K562 (cell line): ENCODE results near the gene MTG2. TPM values are rescaled to one million over a fixed set of nuclear protein-coding genes. Genes with fewer than 3 reads are reported as not detected.
A peak's percentile ranks its signal among the peaks of the same experiment; 100 is the strongest.

ENCODE experiments used
- BCOR ChIP-seq: fragments of 450-650 bp; IDR thresholded peaks from 2 replicates; pipeline ENCODE4 v1.6.1; 2016
- DACH1 ChIP-seq: fragments of 450-650 bp; IDR thresholded peaks from 2 replicates; pipeline ENCODE4 v1.6.1; 2018; ENCODE audit not compliant: partially characterized antibody
- ESRRA ChIP-seq: fragments of 450-650 bp; IDR thresholded peaks from 2 replicates; pipeline ENCODE4 v1.6.1; 2014; ENCODE audit warnings: low read depth, mild to moderate bottlenecking, moderate library complexity, borderline replicate concordance
- ETV1 ChIP-seq: fragments of 450-650 bp; conservative IDR thresholded peaks from 2 replicates; pipeline ENCODE4 v1.6.1; 2016; ENCODE audit warnings: missing genetic modification characterization, control low read depth, low read depth, missing compliant biosample characterization
- MAX ChIP-seq: sonication (generic); formaldehyde crosslinking; IDR thresholded peaks from 2 replicates; pipeline ENCODE4 v1.9.0; 2022; ENCODE audit warnings: mild to moderate bottlenecking, missing genetic modification reagents
- MYC ChIP-seq, 2 experiments: fragments of 250-450 bp in 1 of 2; sonication (Bioruptor Pico) in 1 of 2; IDR thresholded peaks; 2 replicates each; pipeline versions ENCODE4 v1.5.1 to v1.6.1; 2012 to 2021; ENCODE audit warnings: low read depth in 2 of 2, borderline replicate concordance in 1 of 2, improper control_type of control experiment in 1 of 2, low read length in 1 of 2, mild to moderate bottlenecking in 1 of 2, moderate library complexity in 1 of 2
- NR3C1 ChIP-seq: sonication (generic); formaldehyde crosslinking; IDR thresholded peaks from 2 replicates; pipeline ENCODE4 v1.8.1; 2022; ENCODE audit warnings: missing genetic modification reagents
- RUNX1 ChIP-seq: sonication (generic); IDR thresholded peaks from 2 replicates; pipeline ENCODE4 v1.6.1; 2016; ENCODE audit warnings: antibody characterized with exemption, low read depth
- SOX6 ChIP-seq: fragments of 450-650 bp; IDR thresholded peaks from 2 replicates; pipeline ENCODE4 v1.6.1; 2014; ENCODE audit warnings: mild to moderate bottlenecking
- STAT5B ChIP-seq: fragments of 250-450 bp; sonication (Bioruptor Pico); IDR thresholded peaks from 2 replicates; pipeline ENCODE4 v1.8.0; 2021; ENCODE audit warnings: mild to moderate bottlenecking, inconsistent platforms
- TEAD4 ChIP-seq, 2 experiments: sonication (generic) in 1 of 2; formaldehyde crosslinking in 1 of 2; IDR thresholded peaks; 2 replicates each; pipeline versions ENCODE4 v1.6.1 to v1.8.0; 2012 to 2022; ENCODE audit warnings: borderline replicate concordance in 1 of 2, inconsistent platforms in 1 of 2, low read length in 1 of 2, mild to moderate bottlenecking in 1 of 2, missing genetic modification reagents in 1 of 2
- TFAP4 ChIP-seq: sonication (generic); formaldehyde crosslinking; IDR thresholded peaks from 2 replicates; pipeline ENCODE4 v1.8.0; 2022; ENCODE audit warnings: missing genetic modification reagents, mild to moderate bottlenecking, moderate library complexity, borderline replicate concordance
- ZNF134 ChIP-seq: fragments of 250-450 bp; sonication (Bioruptor Pico); conservative IDR thresholded peaks from 2 replicates; pipeline ENCODE4 v1.4.0; 2020
- ZNF324 ChIP-seq: fragments of 250-450 bp; sonication (Bioruptor Pico); IDR thresholded peaks from 2 replicates; pipeline ENCODE4 v1.4.0; 2020; ENCODE audit warnings: mild to moderate bottlenecking
- ZNF431 ChIP-seq: sonication (generic); formaldehyde crosslinking; IDR thresholded peaks from 2 replicates; pipeline ENCODE4 v1.8.0; 2022; ENCODE audit warnings: mild to moderate bottlenecking, missing genetic modification reagents
- ZNF561 ChIP-seq: fragments of 450-650 bp; formaldehyde crosslinking; conservative IDR thresholded peaks from 2 replicates; pipeline ENCODE4 v1.4.0; 2020; ENCODE audit warnings: mild to moderate bottlenecking, moderate library complexity
- polyA plus RNA-seq, 8 experiments: library from polyadenylated mRNA; depleted of rRNA in 4 of 8; stranded (reverse) in 5 of 8; unstranded in 3 of 8; fragments of >200 nt; fragmentation: Nextera tagmentation in 2 of 8; fragmentation: Illumina TruSeq in 1 of 8; extraction: Ambion mirVana in 2 of 8; extraction: Trizol in 1 of 8; gene quantifications; 2 replicates each; pipeline versions ENCODE4 v1.2.1 to v1.2.3, GENCODE V29; 2011 to 2014; ENCODE audit warnings: inconsistent platforms in 1 of 8, missing spikeins in 1 of 8
- total RNA-seq, 7 experiments: library from RNA; depleted of rRNA in 6 of 7; stranded (reverse); fragments of >200 nt in 6 of 7; fragmentation: Illumina TruSeq in 2 of 7; extraction: Trizol in 2 of 7; gene quantifications; 2 replicates each; pipeline versions ENCODE4 v1.2.1 to v1.2.3, GENCODE V29; 2011 to 2021; ENCODE audit warnings: low replicate concordance in 1 of 7
- TF ChIP-seq, protein P1 (sequence below), 2 experiments: IDR thresholded peaks; 2 replicates each; pipeline ENCODE4 v1.6.1; 2011; ENCODE audit warnings: borderline replicate concordance in 1 of 2, control low read depth in 1 of 2, low read depth in 1 of 2, low read length in 1 of 2, mild to moderate bottlenecking in 1 of 2, mixed read lengths in 1 of 2, moderate library complexity in 1 of 2; ENCODE audit not compliant: insufficient read depth in 1 of 2, insufficient read length in 1 of 2, poor library complexity in 1 of 2, severe bottlenecking in 1 of 2; ENCODE audit errors: extremely low read depth in 1 of 2
- TF ChIP-seq, protein P2 (sequence below): fragments of 250-450 bp; sonication (Bioruptor Pico); IDR thresholded peaks from 2 replicates; pipeline ENCODE4 v1.4.0; 2020; ENCODE audit warnings: mild to moderate bottlenecking, moderate library complexity, borderline replicate concordance

MTG2 gene
- total and polyA plus RNA-seq, 9 of the 15 experiments (the other 6 are each of a cell fraction or from before 2014, with no cell fraction given) = 8.7 to 67.5 (median 44.5) TPM

DNA sequence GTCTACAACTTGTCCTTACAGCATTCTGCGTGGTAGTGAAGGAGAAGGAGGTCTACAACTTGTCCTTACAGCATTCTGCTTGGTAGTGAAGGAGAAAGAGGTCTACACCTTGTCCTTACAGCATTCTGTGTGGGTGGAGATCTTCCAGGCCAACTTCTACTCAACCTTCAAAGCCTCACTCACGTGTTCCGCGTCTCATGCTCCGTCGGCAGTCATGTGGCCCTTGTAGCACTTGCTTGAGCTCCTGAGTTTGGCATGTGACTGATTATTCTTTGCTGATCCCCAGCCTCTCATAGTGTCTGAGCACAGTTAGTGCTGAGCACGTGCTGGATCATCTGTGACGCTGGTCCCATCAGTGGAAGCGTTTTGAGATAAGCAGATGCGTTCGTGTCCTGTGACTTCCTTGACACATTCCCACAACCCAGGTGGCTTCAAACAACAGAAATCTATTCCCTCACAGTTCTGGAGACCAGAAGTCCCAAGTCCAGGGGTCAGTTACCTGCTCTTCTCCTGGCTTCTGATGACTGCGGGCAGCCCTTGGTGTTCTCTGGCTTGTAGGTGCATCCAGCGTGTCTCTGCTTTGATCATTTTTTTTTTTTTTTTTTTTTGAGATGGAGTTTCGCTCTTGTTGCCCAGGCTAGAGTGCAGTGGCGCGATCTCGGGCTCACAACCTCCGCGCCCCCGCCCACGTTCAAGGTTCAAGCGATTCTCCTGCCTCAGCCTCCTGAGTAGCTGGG is 36.6 kb upstream of the MTG2 start (continued):
- TF ChIP-seq, protein P1, sequence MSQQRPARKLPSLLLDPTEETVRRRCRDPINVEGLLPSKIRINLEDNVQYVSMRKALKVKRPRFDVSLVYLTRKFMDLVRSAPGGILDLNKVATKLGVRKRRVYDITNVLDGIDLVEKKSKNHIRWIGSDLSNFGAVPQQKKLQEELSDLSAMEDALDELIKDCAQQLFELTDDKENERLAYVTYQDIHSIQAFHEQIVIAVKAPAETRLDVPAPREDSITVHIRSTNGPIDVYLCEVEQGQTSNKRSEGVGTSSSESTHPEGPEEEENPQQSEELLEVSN (IDR thresholded peaks at IDR 0.05; ENCODE audit: borderline replicate concordance in 1 of 2, extremely low read depth in 1 of 2, insufficient read depth in 1 of 2, insufficient read length in 1 of 2, low read depth in 1 of 2, low read length in 1 of 2, poor library complexity in 1 of 2, severe bottlenecking in 1 of 2) = peak; percentile 91 to 94
- TF ChIP-seq BCOR (peak; percentile 75), MYC (IDR thresholded peaks at IDR 0.05; ENCODE audit: low read depth, low read length) (peak; percentile 91), MYC (CRISPR knock-in tag; IDR thresholded peaks at IDR 0.05; ENCODE audit: borderline replicate concordance, low read depth) (no peak), ETV1 (tag) (peak; percentile 35), TFAP4 (CRISPR knock-in tag) (peak; percentile 88), DACH1 (peak; percentile 39), STAT5B (CRISPR knock-in tag) (no peak), RUNX1 (no peak), SOX6 (peak; percentile 95), MAX (CRISPR knock-in tag) (peak; percentile 98), ZNF431 (CRISPR knock-in tag) (peak; percentile 70; the same call in 1 of the 2 replicates), TEAD4 (IDR thresholded peaks at IDR 0.05; ENCODE audit: low read length) (peak; percentile 60; the same call in 1 of the 2 replicates), TEAD4 (CRISPR knock-in tag; IDR thresholded peaks at IDR 0.05; ENCODE audit: borderline replicate concordance) (no peak), ZNF561 (CRISPR knock-in tag) (no peak), ESRRA (peak; percentile 50; the same call in 1 of the 2 replicates), ZNF134 (CRISPR knock-in tag) (peak; percentile 37; the same call in 1 of the 2 replicates), NR3C1 (CRISPR knock-in tag) (no peak), ZNF324 (no peak)
- TF ChIP-seq, protein P2, sequence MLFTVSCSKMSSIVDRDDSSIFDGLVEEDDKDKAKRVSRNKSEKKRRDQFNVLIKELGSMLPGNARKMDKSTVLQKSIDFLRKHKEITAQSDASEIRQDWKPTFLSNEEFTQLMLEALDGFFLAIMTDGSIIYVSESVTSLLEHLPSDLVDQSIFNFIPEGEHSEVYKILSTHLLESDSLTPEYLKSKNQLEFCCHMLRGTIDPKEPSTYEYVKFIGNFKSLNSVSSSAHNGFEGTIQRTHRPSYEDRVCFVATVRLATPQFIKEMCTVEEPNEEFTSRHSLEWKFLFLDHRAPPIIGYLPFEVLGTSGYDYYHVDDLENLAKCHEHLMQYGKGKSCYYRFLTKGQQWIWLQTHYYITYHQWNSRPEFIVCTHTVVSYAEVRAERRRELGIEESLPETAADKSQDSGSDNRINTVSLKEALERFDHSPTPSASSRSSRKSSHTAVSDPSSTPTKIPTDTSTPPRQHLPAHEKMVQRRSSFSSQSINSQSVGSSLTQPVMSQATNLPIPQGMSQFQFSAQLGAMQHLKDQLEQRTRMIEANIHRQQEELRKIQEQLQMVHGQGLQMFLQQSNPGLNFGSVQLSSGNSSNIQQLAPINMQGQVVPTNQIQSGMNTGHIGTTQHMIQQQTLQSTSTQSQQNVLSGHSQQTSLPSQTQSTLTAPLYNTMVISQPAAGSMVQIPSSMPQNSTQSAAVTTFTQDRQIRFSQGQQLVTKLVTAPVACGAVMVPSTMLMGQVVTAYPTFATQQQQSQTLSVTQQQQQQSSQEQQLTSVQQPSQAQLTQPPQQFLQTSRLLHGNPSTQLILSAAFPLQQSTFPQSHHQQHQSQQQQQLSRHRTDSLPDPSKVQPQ = peak; percentile 42; the same call in 1 of the 2 replicates
